ENCODE results near the gene SLC16A12. TPM values are rescaled to one million over a fixed set of nuclear protein-coding genes. Genes with fewer than 3 reads are reported as not detected.
A peak's percentile ranks its signal among the peaks of the same experiment; 100 is the strongest.
"Not testable (repeated sequence)": the region's sequence is repeated elsewhere in the genome, so short reads cannot be mapped to it uniquely, and the experiment has no call there.

SLC16A12 gene
- total RNA-seq, 1 donor, result under 0.01 TPM

DNA sequence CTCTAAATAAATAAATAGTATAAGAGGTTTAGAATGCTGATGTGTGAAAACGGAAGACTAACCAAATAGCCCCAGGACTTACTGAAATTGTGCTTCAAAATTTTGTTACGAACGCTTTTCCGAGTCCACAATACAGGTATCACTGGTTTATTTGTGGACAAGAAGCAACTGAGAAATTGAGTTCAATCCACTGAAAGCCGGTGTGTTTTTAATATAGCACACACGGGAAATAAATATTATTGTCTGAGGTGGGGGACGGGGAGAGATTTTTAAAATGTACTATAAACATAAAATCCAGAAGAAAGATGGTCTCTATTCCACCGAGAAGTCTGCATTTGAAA is 598 bp downstream of the SLC16A12 start:
- H3K9me3 ChIP-seq (ENCODE audit: low read depth, low read length), result no peaks in the 10 kb centered on the region
- H3K36me3 ChIP-seq (ENCODE audit: insufficient read depth, low read length), result no peaks in the 10 kb centered on the region
- H3K79me2 ChIP-seq (ENCODE audit: insufficient read depth, low read length), result no peaks in the 10 kb centered on the region
- no peak for DNase-seq (ENCODE audit: insufficient read length, low spot score, missing footprints)
- H4K20me1 ChIP-seq (ENCODE audit: insufficient read depth, low read length), result no peaks in the 10 kb centered on the region
- TF ChIP-seq, protein P1, sequence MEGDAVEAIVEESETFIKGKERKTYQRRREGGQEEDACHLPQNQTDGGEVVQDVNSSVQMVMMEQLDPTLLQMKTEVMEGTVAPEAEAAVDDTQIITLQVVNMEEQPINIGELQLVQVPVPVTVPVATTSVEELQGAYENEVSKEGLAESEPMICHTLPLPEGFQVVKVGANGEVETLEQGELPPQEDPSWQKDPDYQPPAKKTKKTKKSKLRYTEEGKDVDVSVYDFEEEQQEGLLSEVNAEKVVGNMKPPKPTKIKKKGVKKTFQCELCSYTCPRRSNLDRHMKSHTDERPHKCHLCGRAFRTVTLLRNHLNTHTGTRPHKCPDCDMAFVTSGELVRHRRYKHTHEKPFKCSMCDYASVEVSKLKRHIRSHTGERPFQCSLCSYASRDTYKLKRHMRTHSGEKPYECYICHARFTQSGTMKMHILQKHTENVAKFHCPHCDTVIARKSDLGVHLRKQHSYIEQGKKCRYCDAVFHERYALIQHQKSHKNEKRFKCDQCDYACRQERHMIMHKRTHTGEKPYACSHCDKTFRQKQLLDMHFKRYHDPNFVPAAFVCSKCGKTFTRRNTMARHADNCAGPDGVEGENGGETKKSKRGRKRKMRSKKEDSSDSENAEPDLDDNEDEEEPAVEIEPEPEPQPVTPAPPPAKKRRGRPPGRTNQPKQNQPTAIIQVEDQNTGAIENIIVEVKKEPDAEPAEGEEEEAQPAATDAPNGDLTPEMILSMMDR (IDR thresholded peaks at IDR 0.05; ENCODE audit: extremely low read depth, low read depth, low read length), result no peak
- peak overlapping the region; percentile 66 for H3K4me2 ChIP-seq (ENCODE audit: insufficient read depth, low read length)
- peak overlapping the region; percentile 60 for H2AFZ ChIP-seq (ENCODE audit: low read length)
- H3K4me1 ChIP-seq (ENCODE audit: insufficient read depth, low read length), result peaks cover 7% of the 10 kb centered on the region
- H3K4me3 ChIP-seq (ENCODE audit: insufficient read depth, low read length), result peak overlapping the region; percentile 62
- peaks cover 42% of the 10 kb centered on the region for H3K27me3 ChIP-seq (ENCODE audit: insufficient read depth, low read length)
- H3K27ac ChIP-seq (ENCODE audit: low read depth, low read length), result no peak overlapping the region

DNA sequence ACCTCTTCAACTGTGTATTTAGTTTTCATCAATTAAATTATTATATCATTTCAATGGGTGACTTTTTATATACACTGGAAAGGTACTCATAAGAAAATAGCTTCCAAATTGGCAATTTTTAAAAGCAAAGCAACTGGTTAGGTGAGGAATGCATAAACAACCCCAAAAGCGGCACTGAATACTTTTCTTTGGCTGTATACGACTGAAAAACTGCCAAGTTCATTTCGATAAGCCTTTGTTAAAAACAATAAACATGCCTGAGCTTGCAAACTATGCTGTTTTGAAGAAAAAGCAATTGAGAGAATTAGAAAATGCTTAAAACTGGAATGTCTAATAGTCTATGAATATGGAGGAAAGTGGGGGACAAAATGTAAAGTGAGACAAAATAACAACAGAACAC is 2.9 kb downstream of the SLC16A12 start:
- TF ChIP-seq, protein P1 (IDR thresholded peaks at IDR 0.05; ENCODE audit: extremely low read depth, low read depth, low read length), result no peak
- Histone ChIP-seq H3K27me3 (ENCODE audit: insufficient read depth, low read length) (peaks cover 37% of the 10 kb centered on the region), H3K27ac (ENCODE audit: low read depth, low read length) (no peak overlapping the region), H3K9me3 (ENCODE audit: low read depth, low read length) (no peaks in the 10 kb centered on the region), H4K20me1 (ENCODE audit: insufficient read depth, low read length) (no peaks in the 10 kb centered on the region), H3K79me2 (ENCODE audit: insufficient read depth, low read length) (no peaks in the 10 kb centered on the region), H3K4me3 (ENCODE audit: insufficient read depth, low read length) (no peak overlapping the region), H3K4me1 (ENCODE audit: insufficient read depth, low read length) (peaks cover 7% of the 10 kb centered on the region), H3K36me3 (ENCODE audit: insufficient read depth, low read length) (no peaks in the 10 kb centered on the region), H2AFZ (ENCODE audit: low read length) (no peak overlapping the region), H3K4me2 (ENCODE audit: insufficient read depth, low read length) (no peak overlapping the region)
- peak; percentile 74 for DNase-seq (ENCODE audit: insufficient read length, low spot score, missing footprints)

DNA sequence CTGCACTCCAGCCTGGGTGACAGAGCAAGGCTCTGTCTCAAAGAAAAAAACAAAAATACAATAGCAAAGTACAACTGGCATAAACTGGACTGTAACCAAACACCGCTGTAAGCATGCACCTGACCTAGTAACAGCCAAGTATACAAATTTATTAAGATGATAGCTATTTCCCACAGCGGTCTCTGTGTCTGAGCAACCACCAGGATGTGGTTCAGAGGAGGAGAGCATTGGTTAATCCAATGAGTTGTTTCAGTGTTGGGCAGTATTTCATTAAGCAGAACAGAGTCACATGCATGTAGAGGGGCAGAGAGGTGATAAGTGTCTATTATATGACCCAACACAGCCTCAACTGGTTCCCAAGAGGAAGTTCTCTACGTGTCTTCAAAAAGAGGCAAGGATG is 4.0 kb downstream of the SLC16A12 start:
- DNase-seq (ENCODE audit: insufficient read length, low spot score, missing footprints), result no peak
- TF ChIP-seq, protein P1 (IDR thresholded peaks at IDR 0.05; ENCODE audit: extremely low read depth, low read depth, low read length), result no peak
- H3K27me3 ChIP-seq (ENCODE audit: insufficient read depth, low read length), result peaks cover 33% of the 10 kb centered on the region
- H3K4me1 ChIP-seq (ENCODE audit: insufficient read depth, low read length), result peaks cover 7% of the 10 kb centered on the region
- no peak overlapping the region for H3K27ac ChIP-seq (ENCODE audit: low read depth, low read length)
- no peaks in the 10 kb centered on the region for H3K79me2 ChIP-seq (ENCODE audit: insufficient read depth, low read length)
- H4K20me1 ChIP-seq (ENCODE audit: insufficient read depth, low read length), result no peaks in the 10 kb centered on the region
- no peak overlapping the region for H3K4me2 ChIP-seq (ENCODE audit: insufficient read depth, low read length)
- H3K36me3 ChIP-seq (ENCODE audit: insufficient read depth, low read length), result no peaks in the 10 kb centered on the region
- H2AFZ ChIP-seq (ENCODE audit: low read length), result no peak overlapping the region
- no peaks in the 10 kb centered on the region for H3K9me3 ChIP-seq (ENCODE audit: low read depth, low read length)
- H3K4me3 ChIP-seq (ENCODE audit: insufficient read depth, low read length), result no peak overlapping the region

DNA sequence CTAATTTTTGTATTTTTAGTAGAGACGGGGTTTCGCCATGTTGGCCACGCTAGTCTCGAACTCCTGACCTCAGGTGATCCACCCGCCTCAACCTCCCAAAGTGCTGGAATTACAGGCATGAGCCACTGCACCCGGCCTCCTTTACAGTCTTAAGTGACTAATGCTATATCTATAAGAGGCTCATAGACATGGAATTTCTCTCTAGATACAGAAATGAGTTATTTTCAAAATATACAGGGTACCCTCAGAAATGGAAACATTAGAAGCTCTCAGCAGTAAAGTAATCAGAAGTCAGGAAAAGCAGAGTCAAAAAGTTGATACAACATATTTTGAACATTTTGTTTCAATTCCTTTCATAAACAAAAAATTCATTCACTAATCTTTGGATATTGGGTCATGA is 5.7 kb downstream of the SLC16A12 start:
- Histone ChIP-seq H3K27ac (ENCODE audit: low read depth, low read length) (peak overlapping the region; percentile 15), H3K27me3 (ENCODE audit: insufficient read depth, low read length) (peaks cover 18% of the 10 kb centered on the region)
- not testable (repeated sequence) for H3K36me3 ChIP-seq (ENCODE audit: insufficient read depth, low read length); H3K9me3 ChIP-seq (ENCODE audit: low read depth, low read length); H3K79me2 ChIP-seq (ENCODE audit: insufficient read depth, low read length); H3K4me2 ChIP-seq (ENCODE audit: insufficient read depth, low read length); H2AFZ ChIP-seq (ENCODE audit: low read length); H4K20me1 ChIP-seq (ENCODE audit: insufficient read depth, low read length); H3K4me1 ChIP-seq (ENCODE audit: insufficient read depth, low read length); DNase-seq (ENCODE audit: insufficient read length, low spot score, missing footprints); H3K4me3 ChIP-seq (ENCODE audit: insufficient read depth, low read length)

Measured in osteoblast (primary cell).